GM19395 (cell line): Measurements from ENCODE around the gene FAM53C.
"Not testable (repeated sequence)": the region's sequence is repeated elsewhere in the genome, so short reads cannot be mapped to it uniquely, and the experiment has no call there.

ENCODE experiments used
- ATAC-seq: cut with Tn5 transposase; IDR thresholded peaks from one replicate; pipeline ENCODE4 v1.9.1; 2021; ENCODE audit warnings: mild to moderate bottlenecking, moderate library complexity; ENCODE audit not compliant: unreplicated experiment

FAM53C gene

GRCh38 chr5:138389332-138389731 lies 51.3 kb downstream of the FAM53C start:
- no peak for ATAC-seq

GRCh38 chr5:138389911-138390310 lies 51.8 kb downstream of the FAM53C start:
- not testable (repeated sequence) for ATAC-seq

- no peak for ATAC-seq
Observed at GRCh38 chr5:138391859-138392386, 53.9 kb downstream of the FAM53C start.
